ENCODE results near the gene ABCA3.
"Not testable (repeated sequence)": the region's sequence is repeated elsewhere in the genome, so short reads cannot be mapped to it uniquely, and the experiment has no call there.

ABCA3 gene

GRCh38 chr16:2242598-2242997 lies 97.9 kb downstream of the ABCA3 start:
- TF ChIP-seq EZH2phosphoT487 (IDR thresholded peaks at IDR 0.05; ENCODE audit: low read depth) = no peak
- TF ChIP-seq, protein P1, sequence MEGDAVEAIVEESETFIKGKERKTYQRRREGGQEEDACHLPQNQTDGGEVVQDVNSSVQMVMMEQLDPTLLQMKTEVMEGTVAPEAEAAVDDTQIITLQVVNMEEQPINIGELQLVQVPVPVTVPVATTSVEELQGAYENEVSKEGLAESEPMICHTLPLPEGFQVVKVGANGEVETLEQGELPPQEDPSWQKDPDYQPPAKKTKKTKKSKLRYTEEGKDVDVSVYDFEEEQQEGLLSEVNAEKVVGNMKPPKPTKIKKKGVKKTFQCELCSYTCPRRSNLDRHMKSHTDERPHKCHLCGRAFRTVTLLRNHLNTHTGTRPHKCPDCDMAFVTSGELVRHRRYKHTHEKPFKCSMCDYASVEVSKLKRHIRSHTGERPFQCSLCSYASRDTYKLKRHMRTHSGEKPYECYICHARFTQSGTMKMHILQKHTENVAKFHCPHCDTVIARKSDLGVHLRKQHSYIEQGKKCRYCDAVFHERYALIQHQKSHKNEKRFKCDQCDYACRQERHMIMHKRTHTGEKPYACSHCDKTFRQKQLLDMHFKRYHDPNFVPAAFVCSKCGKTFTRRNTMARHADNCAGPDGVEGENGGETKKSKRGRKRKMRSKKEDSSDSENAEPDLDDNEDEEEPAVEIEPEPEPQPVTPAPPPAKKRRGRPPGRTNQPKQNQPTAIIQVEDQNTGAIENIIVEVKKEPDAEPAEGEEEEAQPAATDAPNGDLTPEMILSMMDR (IDR thresholded peaks at IDR 0.05; ENCODE audit: low read depth, low read length) = no peak
- Histone ChIP-seq H3K9ac (ENCODE audit: low read length) (no peak overlapping the region), H3K27ac (ENCODE audit: low read length) (no peak overlapping the region), H3K4me1 (ENCODE audit: low read length) (no peaks in the 10 kb centered on the region), H3K36me3 (replicated peaks; ENCODE audit: low read depth, low read length) (peaks cover 22% of the 10 kb centered on the region), H3K9me3 (ENCODE audit: insufficient read depth, low read length) (no peaks in the 10 kb centered on the region), H3K27me3 (ENCODE audit: low read depth, low read length) (no peaks in the 10 kb centered on the region), H2AFZ (ENCODE audit: low read depth, low read length) (no peak overlapping the region), H3K4me2 (ENCODE audit: low read length) (no peak overlapping the region), H3K79me2 (ENCODE audit: low read length) (no peaks in the 10 kb centered on the region), H3K4me3 (ENCODE audit: low read length) (no peak overlapping the region), H4K20me1 (ENCODE audit: insufficient read depth, low read length) (no peaks in the 10 kb centered on the region)

DNA sequence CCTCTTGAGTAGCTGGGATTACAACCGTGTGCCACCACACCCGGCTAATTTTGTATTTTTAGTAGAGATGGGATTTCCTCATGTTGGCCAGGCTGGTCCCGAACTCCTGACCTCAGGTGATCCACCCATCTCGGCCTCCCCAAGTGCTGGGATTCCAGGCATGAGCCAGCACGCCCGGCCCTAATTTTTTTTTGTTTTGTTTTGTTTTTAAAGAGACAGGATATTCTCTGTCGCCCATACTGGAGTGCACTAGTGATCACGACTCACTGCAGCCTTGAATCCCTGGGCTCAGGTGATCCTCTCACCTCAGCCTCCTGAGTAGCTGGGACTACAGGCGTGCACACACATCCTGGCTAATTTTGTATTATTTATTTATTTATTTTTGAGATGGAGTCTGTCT lies 100.2 kb downstream of the ABCA3 start:
- H3K79me2 ChIP-seq (ENCODE audit: low read length); H3K4me1 ChIP-seq (ENCODE audit: low read length); H3K9me3 ChIP-seq (ENCODE audit: insufficient read depth, low read length); H3K4me2 ChIP-seq (ENCODE audit: low read length); H3K4me3 ChIP-seq (ENCODE audit: low read length); H2AFZ ChIP-seq (ENCODE audit: low read depth, low read length); H3K27ac ChIP-seq (ENCODE audit: low read length); H3K9ac ChIP-seq (ENCODE audit: low read length); H3K27me3 ChIP-seq (ENCODE audit: low read depth, low read length); H4K20me1 ChIP-seq (ENCODE audit: insufficient read depth, low read length): not testable (repeated sequence)
- peaks cover 22% of the 10 kb centered on the region for H3K36me3 ChIP-seq (replicated peaks; ENCODE audit: low read depth, low read length)

DNA sequence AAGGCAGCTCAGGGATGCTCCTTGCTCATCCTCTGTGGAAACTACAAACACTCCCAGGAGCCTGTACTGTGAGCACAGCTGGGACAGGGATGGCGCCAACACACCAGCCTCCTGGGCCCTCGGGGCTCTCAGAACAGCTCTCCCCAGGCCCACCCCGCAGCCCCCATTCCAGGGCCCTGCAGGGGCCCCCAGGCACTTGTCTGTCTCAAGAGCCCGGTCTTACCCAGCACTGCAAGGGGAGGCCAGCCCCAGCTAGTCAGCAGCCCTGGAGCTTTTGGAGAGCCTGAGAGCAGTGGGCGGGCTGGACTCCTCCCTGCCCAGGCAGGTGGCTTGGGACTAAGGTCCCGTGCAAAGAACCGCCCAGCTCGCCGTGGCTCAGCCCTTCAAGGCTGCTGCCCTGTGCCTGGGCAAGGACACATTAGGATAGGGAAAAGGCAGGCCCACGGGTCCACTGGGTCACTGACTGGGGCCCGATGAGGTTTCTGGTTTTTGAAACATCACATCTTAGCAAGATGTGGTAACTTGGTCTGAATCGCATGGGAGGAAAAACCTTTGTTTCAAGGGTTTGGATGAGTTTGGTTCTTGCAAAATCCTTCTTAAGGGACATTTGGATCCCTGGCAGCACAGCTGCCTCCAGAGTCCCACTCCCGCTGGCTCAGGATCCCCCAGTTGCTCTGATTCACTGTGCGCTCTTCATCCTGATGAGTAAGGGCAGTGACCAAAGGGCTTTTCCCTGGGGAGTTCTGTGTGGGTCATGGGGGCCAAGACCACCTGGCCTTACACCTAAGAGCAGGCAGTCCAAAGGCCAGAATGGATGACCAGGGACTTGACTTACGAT lies 101.5 kb downstream of the ABCA3 start:
- no peaks in the 10 kb centered on the region for H3K27me3 ChIP-seq (ENCODE audit: low read depth, low read length)
- peaks cover 20% of the 10 kb centered on the region for H3K36me3 ChIP-seq (replicated peaks; ENCODE audit: low read depth, low read length)
- H3K9me3 ChIP-seq (ENCODE audit: insufficient read depth, low read length) = no peaks in the 10 kb centered on the region
- H3K4me2 ChIP-seq (ENCODE audit: low read length) = no peak overlapping the region
- H3K9ac ChIP-seq (ENCODE audit: low read length) = no peak overlapping the region
- H2AFZ ChIP-seq (ENCODE audit: low read depth, low read length) = no peak overlapping the region
- H3K4me3 ChIP-seq (ENCODE audit: low read length) = no peak overlapping the region
- no peaks in the 10 kb centered on the region for H4K20me1 ChIP-seq (ENCODE audit: insufficient read depth, low read length)
- no peak for TF ChIP-seq EZH2phosphoT487 (IDR thresholded peaks at IDR 0.05; ENCODE audit: low read depth)
- TF ChIP-seq, protein P1 (IDR thresholded peaks at IDR 0.05; ENCODE audit: low read depth, low read length) = no peak
- H3K79me2 ChIP-seq (ENCODE audit: low read length) = no peaks in the 10 kb centered on the region
- H3K4me1 ChIP-seq (ENCODE audit: low read length) = no peaks in the 10 kb centered on the region
- H3K27ac ChIP-seq (ENCODE audit: low read length) = no peak overlapping the region

GRCh38 chr16:2238150-2238837 lies 102.2 kb downstream of the ABCA3 start:
- H3K9ac ChIP-seq (ENCODE audit: low read length) = no peak overlapping the region
- H3K36me3 ChIP-seq (replicated peaks; ENCODE audit: low read depth, low read length) = peaks cover 18% of the 10 kb centered on the region
- H3K27ac ChIP-seq (ENCODE audit: low read length) = no peak overlapping the region
- no peaks in the 10 kb centered on the region for H3K9me3 ChIP-seq (ENCODE audit: insufficient read depth, low read length)
- no peak overlapping the region for H2AFZ ChIP-seq (ENCODE audit: low read depth, low read length)
- no peaks in the 10 kb centered on the region for H3K4me1 ChIP-seq (ENCODE audit: low read length)
- H3K4me3 ChIP-seq (ENCODE audit: low read length) = no peak overlapping the region
- H3K4me2 ChIP-seq (ENCODE audit: low read length) = no peak overlapping the region
- H3K79me2 ChIP-seq (ENCODE audit: low read length) = no peaks in the 10 kb centered on the region
- TF ChIP-seq EZH2phosphoT487 (IDR thresholded peaks at IDR 0.05; ENCODE audit: low read depth) = no peak
- TF ChIP-seq, protein P1 (IDR thresholded peaks at IDR 0.05; ENCODE audit: low read depth, low read length) = no peak
- no peaks in the 10 kb centered on the region for H3K27me3 ChIP-seq (ENCODE audit: low read depth, low read length)
- H4K20me1 ChIP-seq (ENCODE audit: insufficient read depth, low read length) = no peaks in the 10 kb centered on the region
